ENCODE data around the gene MRPL34. TPM values are rescaled to one million over a fixed set of nuclear protein-coding genes. Genes with fewer than 3 reads are reported as not detected.
A peak's percentile ranks its signal among the peaks of the same experiment; 100 is the strongest.
"Not testable (repeated sequence)": the region's sequence is repeated elsewhere in the genome, so short reads cannot be mapped to it uniquely, and the experiment has no call there.

Gene MRPL34
- total RNA-seq, 1 donor from 2014 or later: 64.8 TPM

DNA sequence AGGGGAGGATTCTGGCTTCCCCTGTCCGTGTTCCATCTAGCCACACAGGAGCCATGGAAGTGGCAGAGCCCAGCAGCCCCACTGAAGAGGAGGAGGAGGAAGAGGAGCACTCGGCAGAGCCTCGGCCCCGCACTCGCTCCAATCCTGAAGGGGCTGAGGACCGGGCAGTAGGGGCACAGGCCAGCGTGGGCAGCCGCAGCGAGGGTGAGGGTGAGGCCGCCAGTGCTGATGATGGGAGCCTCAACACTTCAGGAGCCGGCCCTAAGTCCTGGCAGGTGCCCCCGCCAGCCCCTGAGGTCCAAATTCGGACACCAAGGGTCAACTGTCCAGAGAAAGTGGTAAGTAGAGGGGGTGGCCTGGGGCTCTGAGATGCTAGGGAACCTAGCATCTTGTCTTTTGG is 36.9 kb upstream of the MRPL34 start:
- TF ChIP-seq EZH2 (IDR thresholded peaks at IDR 0.05; ENCODE audit: insufficient read depth, low read length): no peak
- TF ChIP-seq, protein P1, sequence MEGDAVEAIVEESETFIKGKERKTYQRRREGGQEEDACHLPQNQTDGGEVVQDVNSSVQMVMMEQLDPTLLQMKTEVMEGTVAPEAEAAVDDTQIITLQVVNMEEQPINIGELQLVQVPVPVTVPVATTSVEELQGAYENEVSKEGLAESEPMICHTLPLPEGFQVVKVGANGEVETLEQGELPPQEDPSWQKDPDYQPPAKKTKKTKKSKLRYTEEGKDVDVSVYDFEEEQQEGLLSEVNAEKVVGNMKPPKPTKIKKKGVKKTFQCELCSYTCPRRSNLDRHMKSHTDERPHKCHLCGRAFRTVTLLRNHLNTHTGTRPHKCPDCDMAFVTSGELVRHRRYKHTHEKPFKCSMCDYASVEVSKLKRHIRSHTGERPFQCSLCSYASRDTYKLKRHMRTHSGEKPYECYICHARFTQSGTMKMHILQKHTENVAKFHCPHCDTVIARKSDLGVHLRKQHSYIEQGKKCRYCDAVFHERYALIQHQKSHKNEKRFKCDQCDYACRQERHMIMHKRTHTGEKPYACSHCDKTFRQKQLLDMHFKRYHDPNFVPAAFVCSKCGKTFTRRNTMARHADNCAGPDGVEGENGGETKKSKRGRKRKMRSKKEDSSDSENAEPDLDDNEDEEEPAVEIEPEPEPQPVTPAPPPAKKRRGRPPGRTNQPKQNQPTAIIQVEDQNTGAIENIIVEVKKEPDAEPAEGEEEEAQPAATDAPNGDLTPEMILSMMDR (IDR thresholded peaks at IDR 0.05; ENCODE audit: insufficient read depth, low read depth, low read length): no peak
- H3K36me3 ChIP-seq (ENCODE audit: insufficient read depth, low read length): peaks cover 5% of the 10 kb centered on the region
- H2AFZ ChIP-seq (ENCODE audit: low read depth, low read length): no peak overlapping the region
- no peaks in the 10 kb centered on the region for H4K20me1 ChIP-seq (ENCODE audit: insufficient read depth, low read length)
- Mint-ChIP-seq H3K27me3 (ENCODE audit: low read depth, unreplicated experiment) (no peaks in the 10 kb centered on the region), H3K36me3 (ENCODE audit: low read depth, unreplicated experiment) (peaks cover 3% of the 10 kb centered on the region), H3K27ac (ENCODE audit: unreplicated experiment) (peak overlapping the region; percentile 94), H3K4me1 (ENCODE audit: low read depth, unreplicated experiment) (peaks cover 2% of the 10 kb centered on the region), H3K4me3 (ENCODE audit: unreplicated experiment) (peak overlapping the region; percentile 62), H3K9me3 (ENCODE audit: unreplicated experiment) (no peaks in the 10 kb centered on the region)
- H3K4me2 ChIP-seq (ENCODE audit: low read length): peak overlapping the region; percentile 92
- no peaks in the 10 kb centered on the region for H3K4me1 ChIP-seq (ENCODE audit: insufficient read depth, low read length)
- FAIRE-seq: no peak
- no peak overlapping the region for H3K4me3 ChIP-seq (ENCODE audit: insufficient read depth, low read depth, low read length)
- no peaks in the 10 kb centered on the region for H3K27me3 ChIP-seq (ENCODE audit: insufficient read depth, low read length)
- DNase-seq (ENCODE audit: low read depth): no peak
- no peak overlapping the region for H3K27ac ChIP-seq (ENCODE audit: low read depth, low read length)
- H3K9ac ChIP-seq (ENCODE audit: low read length): no peak overlapping the region
- no peaks in the 10 kb centered on the region for H3K9me3 ChIP-seq (ENCODE audit: insufficient read depth, low read depth, low read length)
- H3K79me2 ChIP-seq (ENCODE audit: insufficient read depth, low read length): peaks cover 16% of the 10 kb centered on the region

DNA sequence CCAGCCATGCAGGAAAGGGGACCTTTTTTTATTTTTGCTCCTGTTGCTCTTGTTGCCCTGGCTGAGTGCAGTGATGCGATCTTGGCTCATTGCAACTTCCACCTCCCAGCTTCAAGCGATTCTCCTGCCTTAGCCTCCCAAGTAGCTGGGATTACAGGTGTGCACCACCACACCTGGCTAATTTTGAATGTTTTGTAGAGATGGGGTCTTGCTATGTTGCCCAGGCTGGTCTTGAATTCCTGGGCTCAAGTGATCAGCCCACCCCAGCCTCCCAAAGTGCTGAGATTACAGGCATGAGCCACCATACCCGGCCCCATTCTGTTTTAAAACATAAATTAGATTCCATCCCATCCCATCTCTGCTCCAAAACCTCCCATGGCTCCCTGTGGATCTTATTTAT is 30.8 kb upstream of the MRPL34 start:
- FAIRE-seq; H3K79me2 ChIP-seq (ENCODE audit: insufficient read depth, low read length): not testable (repeated sequence)
- H3K36me3 Mint-ChIP-seq (ENCODE audit: low read depth, unreplicated experiment): peaks cover 15% of the 10 kb centered on the region

DNA sequence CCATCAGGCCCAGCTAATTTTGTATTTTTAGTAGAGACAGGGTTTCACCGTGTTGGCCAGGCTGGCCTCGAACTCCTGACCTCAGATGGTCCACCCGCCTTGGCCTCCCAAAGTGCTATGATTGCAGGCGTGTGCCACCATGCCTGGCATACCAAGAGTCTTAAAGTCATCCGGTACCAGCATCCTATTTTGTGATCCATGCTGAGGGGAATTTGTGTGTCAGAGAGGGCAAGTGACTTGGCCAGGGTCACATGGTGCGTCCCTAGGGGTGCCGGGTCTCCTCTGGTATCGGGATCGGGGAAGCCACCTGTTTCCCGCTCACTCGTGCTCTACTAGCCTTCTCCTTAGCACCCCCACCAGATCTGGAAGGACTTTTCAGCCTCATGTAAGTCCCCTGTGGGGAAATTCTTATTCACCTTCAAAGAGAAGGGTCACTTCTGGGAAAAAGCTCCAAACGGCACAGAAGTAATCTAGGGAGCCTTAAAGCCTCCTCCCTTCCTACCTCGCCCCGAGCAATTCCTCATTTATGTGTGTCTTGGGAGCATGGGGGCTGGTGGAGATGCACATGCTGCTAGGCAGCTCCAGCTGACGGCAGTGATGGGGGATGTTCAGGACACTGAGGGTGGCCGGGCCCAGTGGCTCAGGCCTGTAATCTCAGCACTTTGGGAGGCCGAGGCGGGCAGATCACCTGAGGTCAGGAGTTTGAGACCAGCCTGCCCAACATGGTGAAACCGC is 30.1 kb upstream of the MRPL34 start:
- Mint-ChIP-seq H3K36me3 (ENCODE audit: low read depth, unreplicated experiment) (peaks cover 15% of the 10 kb centered on the region), H3K27ac (ENCODE audit: unreplicated experiment) (no peak overlapping the region), H3K4me1 (ENCODE audit: low read depth, unreplicated experiment) (no peaks in the 10 kb centered on the region), H3K4me3 (ENCODE audit: unreplicated experiment) (no peak overlapping the region), H3K27me3 (ENCODE audit: low read depth, unreplicated experiment) (no peaks in the 10 kb centered on the region), H3K9me3 (ENCODE audit: unreplicated experiment) (no peaks in the 10 kb centered on the region)
- Histone ChIP-seq H4K20me1 (ENCODE audit: insufficient read depth, low read length) (no peaks in the 10 kb centered on the region), H3K79me2 (ENCODE audit: insufficient read depth, low read length) (no peaks in the 10 kb centered on the region), H3K4me2 (ENCODE audit: low read length) (no peak overlapping the region), H3K4me3 (ENCODE audit: insufficient read depth, low read depth, low read length) (no peak overlapping the region), H3K9ac (ENCODE audit: low read length) (no peak overlapping the region), H3K9me3 (ENCODE audit: insufficient read depth, low read depth, low read length) (no peaks in the 10 kb centered on the region), H3K27ac (ENCODE audit: low read depth, low read length) (no peak overlapping the region), H3K36me3 (ENCODE audit: insufficient read depth, low read length) (peaks cover 16% of the 10 kb centered on the region), H3K4me1 (ENCODE audit: insufficient read depth, low read length) (no peaks in the 10 kb centered on the region), H2AFZ (ENCODE audit: low read depth, low read length) (no peak overlapping the region), H3K27me3 (ENCODE audit: insufficient read depth, low read length) (no peaks in the 10 kb centered on the region)
- FAIRE-seq (no peak), DNase-seq (ENCODE audit: low read depth) (no peak)
- no peak for TF ChIP-seq EZH2 (IDR thresholded peaks at IDR 0.05; ENCODE audit: insufficient read depth, low read length)
- TF ChIP-seq, protein P1 (IDR thresholded peaks at IDR 0.05; ENCODE audit: insufficient read depth, low read depth, low read length): no peak

More for the DNA sequence above, 30.8 kb upstream of the MRPL34 start:
- H3K9me3 ChIP-seq (ENCODE audit: insufficient read depth, low read depth, low read length); H3K27ac ChIP-seq (ENCODE audit: low read depth, low read length); H3K27me3 Mint-ChIP-seq (ENCODE audit: low read depth, unreplicated experiment); DNase-seq (ENCODE audit: low read depth); H3K4me3 Mint-ChIP-seq (ENCODE audit: unreplicated experiment); H3K9ac ChIP-seq (ENCODE audit: low read length); H3K27me3 ChIP-seq (ENCODE audit: insufficient read depth, low read length); H3K27ac Mint-ChIP-seq (ENCODE audit: unreplicated experiment); H3K9me3 Mint-ChIP-seq (ENCODE audit: unreplicated experiment); H3K4me3 ChIP-seq (ENCODE audit: insufficient read depth, low read depth, low read length); H3K4me1 Mint-ChIP-seq (ENCODE audit: low read depth, unreplicated experiment); H4K20me1 ChIP-seq (ENCODE audit: insufficient read depth, low read length); H3K4me1 ChIP-seq (ENCODE audit: insufficient read depth, low read length); H3K4me2 ChIP-seq (ENCODE audit: low read length); H2AFZ ChIP-seq (ENCODE audit: low read depth, low read length): not testable (repeated sequence)
- peaks cover 16% of the 10 kb centered on the region for H3K36me3 ChIP-seq (ENCODE audit: insufficient read depth, low read length)
